ENCODE measurements around the gene RALGAPA2. TPM values are rescaled to one million over a fixed set of nuclear protein-coding genes. Genes with fewer than 3 reads are reported as not detected.

The RALGAPA2 gene
- total and polyA plus RNA-seq, 2 experiments from 2014 or later = 14.5 to 35.5 TPM

DNA sequence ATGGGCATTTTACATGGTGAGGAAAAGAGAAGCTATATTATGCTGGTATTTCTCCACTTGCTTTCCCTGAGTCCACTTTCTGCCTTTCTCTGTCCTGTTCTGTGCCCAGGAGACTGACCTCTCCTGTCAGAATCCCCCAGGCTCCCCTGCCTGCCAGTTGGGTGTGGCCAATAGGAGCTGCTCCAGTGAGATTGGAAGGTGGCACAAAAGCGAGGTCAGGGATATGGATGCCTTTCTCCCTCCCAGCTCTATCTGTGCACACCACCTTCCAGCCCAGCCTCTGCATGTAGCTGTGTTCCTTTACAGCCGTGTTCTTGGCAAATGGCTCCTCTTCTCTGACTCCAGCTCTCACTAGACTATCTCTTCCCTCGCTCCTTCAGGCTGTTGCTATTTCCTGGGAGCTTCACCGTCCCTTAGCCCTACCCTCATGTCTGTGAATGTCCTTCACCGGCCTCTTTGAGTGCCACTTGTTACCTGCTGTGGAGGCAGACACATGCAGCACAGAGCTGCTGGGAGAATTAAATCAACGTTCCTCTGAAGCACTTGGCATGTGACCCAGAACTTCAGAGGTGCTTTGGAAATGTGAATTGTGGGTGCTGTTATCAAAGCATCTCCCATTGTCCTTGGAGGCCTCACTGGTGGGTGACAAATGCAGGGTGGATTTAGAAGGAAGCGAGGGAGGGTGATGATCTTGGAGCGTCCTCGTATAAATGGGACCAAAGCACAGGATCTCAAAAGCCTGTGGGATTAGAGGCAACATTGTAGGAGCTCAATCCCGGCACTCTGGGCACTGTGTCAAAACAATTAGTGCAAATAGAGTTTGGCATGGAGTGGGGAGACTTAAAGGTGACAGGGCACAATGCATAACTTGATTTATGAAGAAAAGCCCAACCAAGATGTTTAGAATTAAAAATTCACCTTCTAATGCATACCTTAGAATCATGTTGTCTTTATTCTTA, 28.9 kb upstream of the RALGAPA2 start:
- Histone ChIP-seq H3K9me3 (ENCODE audit: low read depth) (no peaks in the 10 kb centered on the region), H3K4me1 (ENCODE audit: low read depth) (peaks cover 17% of the 10 kb centered on the region), H3K27me3 (no peaks in the 10 kb centered on the region), H3K27ac (no peak overlapping the region), H3K36me3 (no peaks in the 10 kb centered on the region), H3K4me3 (no peak overlapping the region)
- DNase-seq (ENCODE audit: low read depth in 1 of 2, low spot score in 1 of 2) = no peak
- no peak for TF ChIP-seq CTCF (IDR thresholded peaks at IDR 0.05; ENCODE audit: low read depth, low read length)

DNA sequence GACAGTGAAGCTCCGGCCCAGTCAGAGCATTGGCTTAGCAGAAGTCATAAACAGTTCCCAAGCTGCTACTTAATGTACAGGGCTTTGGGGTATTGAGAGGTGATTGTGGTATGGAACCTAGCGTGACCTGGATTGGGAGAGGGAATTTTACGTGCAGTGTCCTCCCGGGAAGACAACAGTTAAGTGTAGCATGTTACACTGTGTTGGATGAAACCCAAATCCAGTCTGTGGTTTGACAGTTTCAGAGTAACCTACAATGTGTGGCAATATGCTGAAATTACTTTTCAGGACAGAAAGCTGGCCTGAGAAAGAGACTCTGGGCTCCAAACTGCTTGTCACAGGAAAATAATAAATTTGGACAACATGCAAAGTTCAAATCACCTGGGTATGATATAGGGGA, 28.1 kb upstream of the RALGAPA2 start:
- H3K27ac ChIP-seq = no peak overlapping the region
- H3K9me3 ChIP-seq (ENCODE audit: low read depth) = no peaks in the 10 kb centered on the region
- H3K4me3 ChIP-seq = no peak overlapping the region
- H3K36me3 ChIP-seq = no peaks in the 10 kb centered on the region
- H3K4me1 ChIP-seq (ENCODE audit: low read depth) = peaks cover 17% of the 10 kb centered on the region
- no peaks in the 10 kb centered on the region for H3K27me3 ChIP-seq
- no peak for TF ChIP-seq CTCF (IDR thresholded peaks at IDR 0.05; ENCODE audit: low read depth, low read length)
- no peak for DNase-seq (ENCODE audit: low read depth in 1 of 2, low spot score in 1 of 2)

DNA sequence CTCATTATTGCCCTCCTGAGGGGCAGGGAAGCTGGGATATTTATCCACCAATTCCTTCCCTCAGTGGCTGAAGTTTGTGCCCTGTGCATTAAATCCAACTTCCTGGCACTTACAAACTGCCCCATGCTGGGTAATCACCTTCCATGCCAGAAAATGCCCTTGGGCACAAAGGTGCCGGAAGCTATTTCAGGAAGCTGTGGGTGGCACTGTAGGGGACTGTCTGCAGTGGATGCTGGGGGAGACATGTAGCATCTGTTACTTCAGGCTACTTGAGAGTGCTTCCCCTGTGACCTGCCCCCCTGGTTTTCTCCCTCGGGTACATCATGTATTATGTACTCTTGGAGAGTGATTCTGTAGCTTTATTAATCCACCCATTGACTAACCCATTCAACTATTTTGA, 24.7 kb upstream of the RALGAPA2 start:
- Histone ChIP-seq H3K27ac (no peak overlapping the region), H3K9me3 (ENCODE audit: low read depth) (no peaks in the 10 kb centered on the region), H3K4me3 (no peak overlapping the region), H3K36me3 (no peaks in the 10 kb centered on the region), H3K27me3 (no peaks in the 10 kb centered on the region), H3K4me1 (ENCODE audit: low read depth) (no peaks in the 10 kb centered on the region)
- no peak for DNase-seq (ENCODE audit: low read depth in 1 of 2, low spot score in 1 of 2)
- TF ChIP-seq CTCF (IDR thresholded peaks at IDR 0.05; ENCODE audit: low read depth, low read length) = no peak

DNA sequence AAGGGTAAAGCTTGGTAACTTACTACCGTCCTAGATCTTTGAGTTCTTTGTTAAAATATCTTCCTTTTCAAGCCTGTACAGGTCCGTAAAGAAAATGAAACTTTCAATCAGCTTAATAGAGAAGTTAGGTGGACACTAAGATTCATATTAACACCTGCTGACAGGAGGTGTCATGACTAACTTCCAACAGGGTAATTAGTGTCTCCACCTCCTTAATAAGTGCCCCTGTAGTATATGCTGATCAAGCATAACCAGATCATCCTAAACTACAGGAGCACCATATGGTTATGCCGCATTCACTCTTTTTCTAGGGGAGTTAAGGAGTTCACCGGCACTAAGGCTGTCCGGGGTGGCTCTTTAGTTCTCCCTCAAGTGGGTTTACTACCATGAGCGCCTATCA, 23.9 kb upstream of the RALGAPA2 start:
- no peaks in the 10 kb centered on the region for H3K4me1 ChIP-seq (ENCODE audit: low read depth)
- H3K36me3 ChIP-seq = no peaks in the 10 kb centered on the region
- H3K27me3 ChIP-seq = no peaks in the 10 kb centered on the region
- no peaks in the 10 kb centered on the region for H3K9me3 ChIP-seq (ENCODE audit: low read depth)
- no peak for DNase-seq (ENCODE audit: low read depth in 1 of 2, low spot score in 1 of 2)
- TF ChIP-seq CTCF (IDR thresholded peaks at IDR 0.05; ENCODE audit: low read depth, low read length) = no peak
- no peak overlapping the region for H3K27ac ChIP-seq
- H3K4me3 ChIP-seq = no peak overlapping the region

- H3K27ac ChIP-seq = no peak overlapping the region
- H3K4me1 ChIP-seq (ENCODE audit: low read depth) = no peaks in the 10 kb centered on the region
- H3K9me3 ChIP-seq (ENCODE audit: low read depth) = no peaks in the 10 kb centered on the region
- no peak overlapping the region for H3K4me3 ChIP-seq
- no peak for TF ChIP-seq CTCF (IDR thresholded peaks at IDR 0.05; ENCODE audit: low read depth, low read length)
- no peaks in the 10 kb centered on the region for H3K36me3 ChIP-seq
- H3K27me3 ChIP-seq = no peaks in the 10 kb centered on the region
- no peak for DNase-seq (ENCODE audit: low read depth in 1 of 2, low spot score in 1 of 2)
These were observed 22.1 kb upstream of the RALGAPA2 start for GRCh38 chr20:20734475-20734948.
